H54 (cell line): ENCODE data around the gene MAP2K7.
"Not testable (repeated sequence)": the region's sequence is repeated elsewhere in the genome, so short reads cannot be mapped to it uniquely, and the experiment has no call there.

Experiments
- DNase-seq: peaks from one replicate; pipeline ENCODE4 v3.0.0; 2011; ENCODE audit warnings: low spot score, mixed read lengths; ENCODE audit not compliant: insufficient read length
- FAIRE-seq: peaks from 3 replicates; lab custom pipeline; 2011; peaks lifted over from hg19 to GRCh38; lab: Jason Lieb, UNC
- POLR2A ChIP-seq: IDR thresholded peaks from 2 replicates; pipeline ENCODE4 v1.6.1; 2011; ENCODE audit warnings: low read depth, mild to moderate bottlenecking, low read length

MAP2K7 gene

GRCh38 chr19:7934766-7935165 lies 31.1 kb downstream of the MAP2K7 start:
- TF ChIP-seq POLR2A, result no peak
- FAIRE-seq, result no peak

DNA sequence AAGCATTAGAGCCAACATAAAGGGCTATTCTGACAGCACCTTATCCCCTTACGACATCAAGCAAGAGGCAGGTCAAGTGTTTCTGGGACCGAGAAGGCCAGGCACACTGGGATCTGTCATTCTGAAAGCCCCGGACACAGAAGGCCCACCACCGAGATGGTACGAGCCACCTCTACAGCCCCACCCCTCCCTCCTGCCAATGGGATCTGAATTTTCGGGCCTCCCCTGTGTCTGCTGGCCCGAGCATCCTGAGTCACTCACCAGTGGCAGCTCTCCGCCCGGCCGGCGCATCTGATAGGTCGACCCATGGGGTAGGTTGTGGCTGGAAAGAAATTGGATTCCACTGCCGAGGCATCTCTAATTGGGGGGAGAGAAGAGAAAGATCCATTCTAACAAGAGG lies 37.2 kb downstream of the MAP2K7 start:
- FAIRE-seq (no peak), DNase-seq (no peak)
- no peak for TF ChIP-seq POLR2A

More at GRCh38 chr19:7934766-7935165, 31.1 kb downstream of the MAP2K7 start:
- DNase-seq, result no peak

- DNase-seq, result no peak
- FAIRE-seq, result no peak
- no peak for TF ChIP-seq POLR2A
Observed at GRCh38 chr19:7941895-7942596, 38.4 kb downstream of the MAP2K7 start.

- no peak for TF ChIP-seq POLR2A
- DNase-seq (no peak), FAIRE-seq (no peak)
Observed at GRCh38 chr19:7942981-7943443, 39.3 kb downstream of the MAP2K7 start.

DNA sequence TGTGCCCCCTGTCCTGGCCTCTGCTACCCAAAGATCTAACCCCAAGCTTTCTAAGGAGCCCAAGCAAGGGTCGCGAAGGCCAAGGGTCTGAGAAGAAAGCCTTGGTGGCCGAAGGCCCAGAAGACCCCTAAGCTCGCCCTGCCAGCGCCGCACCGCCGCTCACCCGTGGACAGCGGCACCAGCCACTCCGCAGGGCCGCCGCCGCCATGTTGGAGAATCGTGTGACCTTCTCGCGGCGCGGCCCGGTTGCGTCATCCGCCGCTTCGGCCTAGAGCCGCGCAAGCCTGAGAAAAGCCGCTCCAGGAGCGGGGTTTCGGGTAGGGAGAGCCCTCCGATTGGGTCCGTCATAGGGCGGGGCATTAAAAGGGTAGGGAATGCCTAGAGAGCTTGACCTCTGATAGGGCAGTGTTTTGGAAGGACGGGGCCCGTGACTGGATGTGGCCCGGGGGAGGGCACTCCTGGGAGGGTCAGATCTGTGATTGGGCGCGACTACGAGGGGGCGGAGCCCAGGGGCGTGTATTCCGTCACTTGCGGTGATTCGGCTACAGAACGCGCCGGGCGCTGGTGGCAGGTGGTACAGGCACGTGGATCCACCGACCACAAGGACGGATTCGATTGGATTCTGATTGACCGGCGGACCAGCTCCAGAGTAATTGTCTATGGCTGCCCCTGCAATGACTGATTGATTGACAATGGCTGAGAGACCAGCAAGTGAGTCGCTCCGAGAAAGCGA lies 39.9 kb downstream of the MAP2K7 start, which contains the start of gene TIMM44:
Gene TIMM44, minus strand, starts transcription at position 223 of the 733 bp plus-strand sequence. Its CDS starts 15 bp downstream, at position 208.
- TF ChIP-seq POLR2A, result peak; percentile 88
- peak; percentile 94 for DNase-seq
- FAIRE-seq, result peak; percentile 78

DNA sequence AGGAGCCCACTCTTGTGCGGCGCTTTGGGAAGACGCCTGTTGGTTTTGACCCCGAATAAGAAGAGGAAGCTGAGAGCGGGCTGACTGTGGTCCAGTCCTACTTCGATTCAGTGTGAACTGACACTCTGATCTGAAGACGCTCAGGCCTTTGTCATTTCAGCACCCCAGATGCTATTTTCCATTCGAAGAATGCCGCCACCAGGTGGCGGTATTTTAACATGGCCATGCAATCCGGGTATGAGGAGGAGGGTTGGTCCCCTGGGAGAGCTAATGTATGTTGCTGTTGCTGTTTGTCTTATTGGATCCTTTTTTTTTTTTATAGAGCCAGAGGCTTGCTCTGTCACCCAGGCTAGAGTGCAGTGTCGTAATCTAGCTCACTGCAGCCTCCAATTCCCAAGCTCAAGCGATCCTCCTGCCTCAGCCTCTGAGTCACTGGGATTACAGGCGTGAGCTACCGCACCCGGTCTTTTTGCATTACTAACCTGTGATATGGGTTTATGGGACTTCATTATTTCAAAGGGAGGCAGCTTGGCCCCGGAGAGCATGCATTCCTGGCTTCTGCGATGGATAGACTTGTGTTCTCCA lies 40.6 kb downstream of the MAP2K7 start:
- no peak for TF ChIP-seq POLR2A
- FAIRE-seq, result no peak
- peak; percentile 82 for DNase-seq

DNA sequence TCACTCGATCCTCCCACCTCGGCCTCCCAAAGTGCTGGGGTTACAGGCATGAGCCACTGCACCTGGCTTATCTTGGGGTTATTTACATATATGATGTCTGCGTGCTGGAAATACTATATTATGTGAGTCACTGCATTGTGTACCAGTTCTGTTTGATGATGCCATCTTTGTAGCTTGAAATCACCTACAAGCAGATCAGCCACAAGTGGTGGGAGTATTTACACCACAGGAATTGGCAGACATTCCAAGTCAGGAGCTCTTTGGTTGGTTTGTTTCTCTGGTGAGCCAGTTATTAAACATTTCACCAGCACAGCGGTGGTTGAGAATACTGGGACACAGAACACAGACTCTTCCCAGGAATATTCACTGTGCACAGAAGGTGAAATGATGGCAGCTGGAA lies 44.3 kb downstream of the MAP2K7 start:
- TF ChIP-seq POLR2A, result no peak
- no peak for DNase-seq
- no peak for FAIRE-seq

DNA sequence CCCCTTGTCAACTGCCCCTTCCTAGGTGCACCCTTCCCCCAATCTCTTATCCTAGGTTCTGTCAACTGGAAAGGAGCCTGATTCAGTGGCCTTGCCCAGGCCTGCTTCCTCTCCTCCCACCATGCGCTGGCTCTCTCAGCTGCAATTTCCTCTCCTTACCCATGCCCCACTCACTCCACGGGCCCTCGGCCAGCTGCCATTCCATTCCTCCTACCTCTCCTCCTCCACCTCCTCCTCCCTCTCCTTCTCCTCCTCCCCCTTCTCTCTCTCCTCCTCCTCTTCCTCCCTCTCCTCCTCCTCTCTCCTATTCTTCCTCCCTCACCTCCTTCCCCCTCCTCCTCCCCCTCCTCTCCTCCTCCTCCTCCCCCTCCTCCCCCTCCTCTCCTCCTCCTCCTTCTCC lies 49.4 kb downstream of the MAP2K7 start:
- TF ChIP-seq POLR2A, result no peak
- no peak for FAIRE-seq
- DNase-seq, result no peak

GRCh38 chr19:7953576-7953975 lies 49.9 kb downstream of the MAP2K7 start:
- no peak for TF ChIP-seq POLR2A
- DNase-seq (no peak), FAIRE-seq (no peak)

DNA sequence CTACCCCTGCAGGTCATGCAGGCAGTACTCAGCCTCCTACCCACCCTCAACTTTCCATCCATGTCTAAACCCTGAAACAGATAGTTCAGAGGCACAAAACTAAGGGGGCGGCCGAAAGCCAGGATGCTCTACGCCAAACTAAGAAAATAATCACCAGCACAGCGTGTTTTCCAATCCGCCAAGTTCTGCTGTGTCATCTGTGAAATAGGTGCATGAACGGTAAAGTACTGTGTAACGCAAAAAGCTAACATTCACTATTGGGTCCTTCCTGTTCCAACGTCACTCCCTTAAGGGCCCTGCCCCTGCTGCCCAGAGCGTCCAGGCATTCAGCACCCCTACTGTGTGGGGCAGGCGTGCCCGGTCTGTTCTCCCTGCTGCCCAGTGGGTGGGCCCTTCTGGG lies 52.0 kb downstream of the MAP2K7 start:
- no peak for TF ChIP-seq POLR2A
- FAIRE-seq (no peak), DNase-seq (no peak)

- no peak for FAIRE-seq
- no peak for DNase-seq
- TF ChIP-seq POLR2A, result no peak
Observed at GRCh38 chr19:7959211-7959610, 55.5 kb downstream of the MAP2K7 start.

DNA sequence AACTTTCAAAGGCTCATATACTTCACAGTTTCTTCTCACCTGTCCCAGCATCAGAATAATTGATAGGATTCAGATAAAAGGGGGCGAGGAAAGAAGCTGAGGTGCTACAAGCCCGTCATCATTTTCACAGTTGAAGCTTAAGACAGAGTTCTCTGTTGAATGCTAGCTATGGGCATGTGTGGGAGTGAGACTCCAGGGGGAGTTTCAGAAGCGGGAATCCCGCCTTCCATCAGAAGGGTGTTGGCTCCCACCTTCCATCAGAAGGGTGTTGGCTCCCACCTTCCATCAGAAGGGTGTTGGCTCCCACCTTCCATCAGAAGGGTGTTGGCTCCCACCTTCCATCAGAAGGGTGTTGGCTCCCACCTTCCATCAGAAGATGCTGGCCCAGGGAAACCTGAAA lies 57.4 kb downstream of the MAP2K7 start:
- DNase-seq, FAIRE-seq: not testable (repeated sequence)

DNA sequence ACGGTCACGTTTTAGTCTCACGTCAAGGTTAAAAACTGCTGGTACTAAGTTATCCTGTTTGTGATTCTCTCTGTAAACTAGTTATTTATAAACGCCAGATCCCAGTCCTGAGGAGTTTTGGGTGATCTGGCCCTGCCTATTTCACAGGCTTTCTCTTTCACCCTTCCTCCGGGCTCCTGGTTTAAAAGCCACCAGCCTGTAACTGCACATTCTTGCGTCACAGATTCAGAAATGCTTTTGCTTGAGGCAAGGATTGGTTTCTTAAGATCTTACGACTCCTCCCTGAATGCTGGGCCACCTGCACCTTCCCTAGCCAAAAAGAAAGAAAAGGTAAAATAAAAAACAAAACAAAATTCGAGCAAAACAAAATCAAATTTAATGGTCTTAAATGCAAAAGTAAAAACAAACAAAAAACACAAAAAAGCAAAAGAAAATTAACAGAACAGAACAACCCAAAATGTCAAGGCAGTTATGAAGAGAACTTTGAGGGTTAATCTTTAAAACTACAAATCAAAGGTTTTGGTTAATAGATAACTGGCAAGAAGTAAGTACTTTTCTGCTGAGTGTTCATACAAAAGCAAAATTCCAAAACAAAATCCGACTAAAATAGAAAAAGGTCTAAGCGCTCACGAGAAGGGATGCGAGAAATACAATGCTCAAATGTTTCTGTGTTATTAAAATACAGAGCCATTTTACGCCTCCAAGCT lies 58.4 kb downstream of the MAP2K7 start:
- no peak for TF ChIP-seq POLR2A
- FAIRE-seq (no peak), DNase-seq (no peak)

GRCh38 chr19:7962644-7963268 lies 59.1 kb downstream of the MAP2K7 start:
- no peak for DNase-seq
- FAIRE-seq, result no peak
- TF ChIP-seq POLR2A, result no peak
